NCI-H2196 treated with DMSO at 0.1 percent for 48 hours (cell line): ENCODE data around the gene PTH1R.

Experiments
- DNase-seq: peaks from one replicate; lab custom pipeline; 2025; ENCODE audit not compliant: unreplicated experiment; lab: John Stamatoyannopoulos, UW

Gene PTH1R

DNA sequence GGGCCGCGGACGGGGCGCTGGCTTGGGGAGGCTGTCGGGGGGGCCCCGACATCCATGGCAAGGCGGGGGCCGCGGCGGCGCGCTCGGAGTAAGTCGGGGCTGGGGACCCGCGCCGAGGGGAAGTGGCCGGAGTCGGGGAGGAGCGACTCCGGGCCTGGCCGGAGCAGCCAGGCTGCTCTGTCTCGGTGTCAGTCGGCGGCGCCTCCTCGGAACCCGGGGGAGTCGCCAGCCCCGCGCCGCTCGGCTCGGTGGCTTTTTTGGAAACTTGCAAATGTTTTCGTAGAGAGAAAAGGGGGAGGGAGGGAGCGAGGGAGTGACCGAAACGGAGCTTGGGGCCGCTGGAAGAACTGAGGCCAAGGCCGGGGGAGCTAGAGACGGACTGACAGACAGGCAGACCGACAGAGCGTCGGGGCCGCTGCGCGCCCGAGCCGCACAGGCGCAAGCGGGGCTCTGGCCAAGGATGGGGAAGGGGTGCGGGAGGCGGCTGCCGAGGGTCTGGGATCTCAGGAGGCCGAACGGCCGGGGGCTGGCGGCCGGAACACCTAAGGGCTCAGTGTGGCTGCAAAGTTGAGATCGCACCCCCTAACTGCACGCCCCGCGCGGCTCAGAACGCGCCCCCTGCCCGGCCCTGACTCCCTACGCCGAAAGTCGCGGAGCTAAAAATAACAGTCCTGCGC, 5.0 kb downstream of the PTH1R start:
- no peak for DNase-seq

DNA sequence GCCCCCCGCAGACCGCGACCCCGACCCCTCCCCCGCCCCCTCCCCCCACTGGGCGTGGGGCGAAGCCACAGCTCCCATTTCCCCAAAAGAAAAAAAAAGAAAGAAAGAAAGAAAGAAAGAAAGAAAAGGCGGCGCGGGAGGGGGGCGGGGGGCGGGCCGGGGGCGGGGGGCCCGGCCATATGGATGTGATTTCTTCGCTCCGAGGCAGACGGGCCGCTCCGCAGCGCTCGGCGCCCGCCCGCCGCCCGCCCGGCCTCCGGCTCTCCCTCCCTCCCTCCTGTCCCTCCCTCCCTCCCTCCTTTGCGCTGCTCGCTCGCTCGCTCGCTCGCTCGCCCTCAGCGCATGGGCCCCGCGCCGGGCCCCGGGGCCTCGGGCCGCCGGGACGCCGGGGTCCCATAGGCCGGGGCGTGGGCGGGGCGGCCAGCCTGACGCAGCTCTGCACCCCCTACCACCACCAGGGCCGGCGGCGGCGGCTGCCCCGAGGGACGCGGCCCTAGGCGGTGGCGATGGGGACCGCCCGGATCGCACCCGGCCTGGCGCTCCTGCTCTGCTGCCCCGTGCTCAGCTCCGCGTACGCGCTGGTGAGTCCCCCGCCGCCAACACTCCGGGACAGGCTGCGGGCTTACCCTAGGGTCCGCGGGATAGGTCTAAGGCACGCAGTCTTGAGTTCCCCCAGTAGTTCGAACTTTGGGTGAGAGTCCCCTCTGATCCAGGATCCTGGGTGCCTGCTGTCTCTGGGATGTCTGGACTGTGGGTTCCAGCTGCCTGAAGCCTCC, 5.7 kb downstream of the PTH1R start:
- no peak for DNase-seq

DNA sequence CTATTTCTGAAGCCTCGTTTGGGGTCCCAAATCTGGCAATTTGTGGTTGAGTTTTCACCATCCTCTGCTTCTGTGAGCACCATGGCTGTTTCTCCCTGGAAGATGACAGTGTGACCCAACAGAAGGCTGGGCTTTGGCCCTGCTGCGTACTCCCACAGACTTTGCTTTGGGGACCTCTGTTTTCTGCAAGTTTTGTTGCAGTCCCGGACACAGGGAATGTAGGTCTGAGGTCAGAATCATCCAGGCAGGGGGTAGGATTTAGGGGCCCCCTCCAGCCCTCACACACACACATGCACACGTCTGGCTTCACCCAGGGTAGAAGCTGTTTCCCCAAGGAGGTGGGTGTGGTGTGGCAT, 6.3 kb downstream of the PTH1R start:
- no peak for DNase-seq

DNA sequence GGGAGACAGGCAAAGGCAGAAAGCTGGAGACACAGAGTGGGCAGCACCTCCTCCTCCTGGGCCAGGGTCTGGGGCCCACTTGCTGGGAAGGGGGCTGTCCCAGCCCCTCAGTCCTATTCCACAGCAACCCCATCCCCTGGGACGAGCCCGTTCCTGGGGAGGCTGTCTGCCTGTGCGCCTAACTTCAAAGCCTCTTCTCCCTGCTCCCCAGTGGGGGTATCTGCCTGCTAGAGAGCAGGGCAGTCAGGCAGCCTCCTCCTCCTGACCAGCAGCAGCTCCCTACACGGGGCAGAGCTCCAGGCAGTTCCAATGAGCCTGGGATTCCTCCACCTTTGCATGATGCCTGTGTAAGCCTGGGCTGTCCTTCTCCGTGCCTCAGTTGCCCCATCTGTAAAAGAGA, 6.9 kb downstream of the PTH1R start:
- no peak for DNase-seq

DNA sequence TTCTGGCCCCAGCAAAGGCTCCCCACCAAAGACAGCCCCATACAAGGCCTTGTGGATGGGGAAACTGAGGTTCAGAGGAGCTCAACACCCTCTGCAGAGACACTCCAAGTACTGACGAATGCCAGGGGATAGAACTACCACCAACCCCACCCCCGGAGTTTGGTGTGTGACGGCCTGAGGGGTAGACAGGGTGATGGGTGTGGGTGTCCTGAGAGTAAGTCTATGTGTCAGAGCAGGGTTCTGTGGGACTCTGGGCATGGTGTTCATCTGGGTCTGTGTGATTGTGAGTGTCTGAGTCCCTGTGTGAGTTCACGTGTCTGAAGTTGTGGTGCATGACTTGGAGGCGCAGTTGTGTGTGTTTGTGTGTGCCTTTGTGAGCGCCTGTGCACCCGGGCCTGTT, 7.4 kb downstream of the PTH1R start:
- no peak for DNase-seq

DNA sequence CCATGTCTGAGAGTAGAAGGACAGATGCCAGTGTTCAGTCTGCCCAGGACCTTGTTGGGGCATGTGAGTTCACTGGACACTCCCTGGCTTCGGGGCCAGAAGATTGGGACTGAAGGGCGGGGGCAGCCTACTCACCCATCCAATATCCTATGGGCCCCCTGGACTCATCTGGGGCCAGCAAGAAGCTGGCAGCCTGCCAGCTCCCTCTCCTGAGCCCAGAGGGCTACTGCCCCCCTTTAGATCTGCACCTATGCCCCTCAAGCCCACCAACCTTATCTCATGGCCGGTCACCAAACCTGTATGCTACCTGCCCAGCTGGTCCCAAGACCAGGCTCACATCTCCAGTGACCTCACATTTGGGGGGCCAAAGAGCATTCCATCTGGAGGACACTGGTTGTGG, 8.1 kb downstream of the PTH1R start:
- DNase-seq: no peak

DNA sequence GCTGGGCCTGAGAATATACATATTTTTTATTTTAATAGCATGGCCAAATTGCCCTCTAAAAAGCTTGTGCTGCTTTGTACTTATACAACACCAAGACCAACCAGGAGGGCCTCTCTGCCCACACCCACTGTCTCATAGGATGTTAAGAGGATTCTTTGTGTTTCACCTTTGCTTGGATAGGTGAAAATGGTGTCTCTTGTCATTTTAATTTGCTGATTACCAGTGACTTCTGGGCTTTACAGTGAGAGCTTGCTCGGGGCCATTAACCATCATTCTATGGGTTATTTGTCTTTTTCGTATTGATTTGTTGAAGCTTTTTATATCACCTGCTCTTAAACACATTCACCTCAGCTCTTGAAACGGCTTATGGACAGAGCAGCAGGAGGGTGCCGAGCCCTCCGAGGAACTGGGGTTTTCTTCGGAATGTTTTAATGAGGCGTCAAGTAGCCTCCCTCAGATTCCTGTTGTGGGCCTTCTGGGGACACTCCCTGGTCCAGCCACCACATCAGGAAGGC, 10.5 kb downstream of the PTH1R start:
- DNase-seq: no peak

DNA sequence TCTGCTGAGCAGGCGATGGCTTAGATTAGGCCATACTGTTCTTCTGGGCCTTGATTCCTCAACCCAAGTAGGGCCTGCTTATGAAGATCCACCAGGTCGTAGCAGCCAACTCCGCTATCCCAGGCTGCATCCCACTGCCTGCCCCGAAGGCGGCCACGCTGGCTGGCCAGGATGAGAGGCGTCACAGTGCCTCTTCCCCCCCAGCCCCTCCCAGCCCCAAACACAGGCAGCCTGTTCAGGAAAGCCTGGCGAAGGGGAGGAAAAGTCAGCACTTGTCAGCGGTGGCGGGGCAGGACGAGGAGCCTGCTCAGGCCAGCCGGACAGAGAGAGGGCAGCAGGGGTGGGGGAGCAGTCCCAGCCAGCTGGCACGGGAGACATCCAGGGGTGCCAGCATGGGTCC, 11.2 kb downstream of the PTH1R start:
- DNase-seq: no peak

- no peak for DNase-seq
Observed at GRCh38 chr3:46889381-46890110, 12.0 kb downstream of the PTH1R start.

- DNase-seq: no peak
Observed at GRCh38 chr3:46890132-46890531, 12.6 kb downstream of the PTH1R start.

- DNase-seq: no peak
Observed at GRCh38 chr3:46891132-46891531, 13.6 kb downstream of the PTH1R start.

DNA sequence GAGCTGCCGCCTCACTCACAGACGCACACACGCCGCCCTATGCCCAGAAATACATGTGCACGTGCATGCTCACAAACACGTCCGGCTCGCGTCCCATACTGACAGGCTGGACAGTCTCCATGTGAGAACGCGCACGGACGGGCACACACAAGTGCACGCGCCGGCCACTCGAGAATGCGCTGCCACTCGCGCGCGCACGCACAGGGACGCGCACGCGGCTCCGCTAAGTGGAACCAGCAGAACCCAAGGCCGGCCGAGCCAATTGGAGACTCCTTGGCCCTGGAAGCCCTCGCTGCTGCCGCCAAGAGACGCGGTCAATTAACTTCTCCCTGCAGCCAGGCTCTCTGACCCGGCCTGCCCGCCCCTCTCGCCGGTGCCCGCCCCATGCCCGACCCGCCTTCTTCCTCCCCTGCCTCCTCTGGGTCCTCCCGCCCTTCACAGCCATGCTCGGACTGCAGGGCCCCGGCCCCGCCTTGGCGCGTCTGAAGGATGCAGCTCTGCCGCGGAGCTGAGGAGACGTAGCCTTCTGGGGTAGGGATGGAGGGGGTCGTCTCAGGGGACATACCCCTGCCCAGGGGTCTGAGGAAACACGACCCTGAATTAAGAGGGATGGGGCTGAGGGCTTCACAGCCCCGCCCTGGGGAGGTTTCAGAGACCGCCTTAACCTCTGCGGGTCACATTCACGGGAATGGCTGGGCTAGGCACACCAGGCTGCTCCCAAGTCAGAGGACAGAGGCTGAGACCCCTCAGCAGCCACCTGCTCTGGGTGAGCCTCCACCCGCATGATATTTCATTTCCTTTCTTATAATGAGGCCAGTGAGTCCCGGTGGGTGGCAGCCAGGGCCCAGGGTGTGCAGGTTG, 15.0 kb downstream of the PTH1R start:
- DNase-seq: peak; percentile 90

- DNase-seq: no peak
Observed at GRCh38 chr3:46893146-46893748, 15.7 kb downstream of the PTH1R start.

DNA sequence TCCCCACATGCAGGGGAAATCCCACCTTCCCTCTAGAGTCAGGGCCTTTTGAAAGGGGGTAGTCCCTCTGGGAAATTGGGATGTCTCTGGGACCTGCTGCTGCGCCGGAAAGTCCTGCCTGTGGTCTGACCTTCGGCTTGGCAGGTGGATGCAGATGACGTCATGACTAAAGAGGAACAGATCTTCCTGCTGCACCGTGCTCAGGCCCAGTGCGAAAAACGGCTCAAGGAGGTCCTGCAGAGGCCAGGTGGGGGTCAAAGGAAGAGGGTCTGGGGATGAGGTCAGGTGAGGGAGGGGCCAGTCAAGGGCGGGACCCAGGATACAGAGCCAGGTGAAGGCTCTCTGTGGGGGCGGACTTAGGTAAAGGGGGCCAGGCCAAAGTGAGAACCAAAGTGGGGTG, 16.2 kb downstream of the PTH1R start:
- DNase-seq: no peak

DNA sequence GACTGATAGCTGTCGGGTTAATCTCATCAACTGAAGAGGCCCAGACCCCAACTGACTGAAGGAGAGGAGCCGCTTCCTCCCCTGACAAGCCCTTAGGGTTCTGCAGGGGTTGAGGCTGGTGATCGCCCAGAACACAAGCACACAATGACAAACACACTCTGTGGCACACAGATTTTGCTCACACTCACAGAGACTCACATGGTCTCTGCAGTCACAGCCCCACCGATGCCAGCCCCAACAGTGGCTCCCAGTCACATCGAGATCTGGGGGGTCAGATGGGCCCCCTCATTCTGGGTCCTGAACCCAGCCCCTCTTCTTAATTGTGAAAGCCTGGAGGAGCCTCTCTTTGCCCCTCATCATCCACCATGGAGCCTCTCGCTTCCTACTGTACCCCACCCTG, 16.7 kb downstream of the PTH1R start:
- no peak for DNase-seq

GRCh38 chr3:46895204-46895660, 17.7 kb downstream of the PTH1R start:
- DNase-seq: no peak

- no peak for DNase-seq
Observed at GRCh38 chr3:46895761-46896160, 18.2 kb downstream of the PTH1R start.

DNA sequence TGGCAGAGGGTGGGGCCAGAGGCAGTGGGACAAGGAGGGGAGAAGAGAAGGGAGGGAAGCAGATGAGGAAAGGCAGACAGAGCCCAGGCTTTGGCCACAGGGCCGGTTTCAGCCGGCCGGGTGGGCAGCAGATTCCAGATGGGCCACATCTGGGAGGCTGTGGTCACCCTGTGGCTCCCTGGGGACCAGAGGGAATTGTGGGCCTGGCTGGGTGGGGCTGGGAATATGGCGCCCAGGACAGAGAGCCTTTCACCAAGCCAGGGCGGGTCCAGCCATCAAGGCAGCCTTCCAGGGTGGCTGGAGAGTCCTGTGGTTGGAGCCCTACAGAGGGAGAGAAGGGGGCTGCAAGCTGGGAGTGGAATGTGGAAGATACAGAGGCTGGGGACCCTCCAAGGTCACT, 18.9 kb downstream of the PTH1R start:
- DNase-seq: no peak

GRCh38 chr3:46897031-46897430, 19.5 kb downstream of the PTH1R start:
- no peak for DNase-seq

DNA sequence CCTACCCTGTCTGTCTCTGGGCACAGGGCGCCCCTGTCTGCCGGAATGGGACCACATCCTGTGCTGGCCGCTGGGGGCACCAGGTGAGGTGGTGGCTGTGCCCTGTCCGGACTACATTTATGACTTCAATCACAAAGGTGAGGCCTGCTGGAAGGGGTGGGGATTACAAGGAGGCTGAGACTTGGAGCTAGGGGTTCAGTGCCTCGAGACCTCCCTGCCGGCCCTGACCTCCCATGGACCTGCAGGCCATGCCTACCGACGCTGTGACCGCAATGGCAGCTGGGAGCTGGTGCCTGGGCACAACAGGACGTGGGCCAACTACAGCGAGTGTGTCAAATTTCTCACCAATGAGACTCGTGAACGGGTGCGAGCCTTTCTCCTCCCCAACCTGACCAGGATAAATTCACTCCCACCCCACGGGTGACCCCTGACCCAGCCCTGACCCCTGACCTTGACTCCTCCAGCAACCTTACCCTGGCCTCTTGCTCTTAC, 20.4 kb downstream of the PTH1R start:
- DNase-seq: no peak
